Osteocyte (in vitro differentiated cells): ENCODE data around the gene FALEC. TPM values are rescaled to one million over a fixed set of nuclear protein-coding genes. Genes with fewer than 3 reads are reported as not detected.

ENCODE experiments used
- DNase-seq: peaks from one replicate; pipeline ENCODE4 v3.0.0; 2021; ENCODE audit warnings: mixed read lengths; ENCODE audit not compliant: unreplicated experiment; ENCODE audit errors: extremely low spot score
- H3K27ac Mint-ChIP-seq: one replicate; pipeline ENCODE4 v1.8.0; 2021; ENCODE audit warnings: mild to moderate bottlenecking, mixed read lengths; ENCODE audit not compliant: unreplicated experiment
- H3K27me3 Mint-ChIP-seq: one replicate; pipeline ENCODE4 v1.8.0; 2021; ENCODE audit warnings: mixed read lengths; ENCODE audit not compliant: unreplicated experiment
- H3K36me3 Mint-ChIP-seq: one replicate; pipeline ENCODE4 v1.8.0; 2021; ENCODE audit warnings: mixed read lengths; ENCODE audit not compliant: unreplicated experiment
- H3K4me1 Mint-ChIP-seq: one replicate; pipeline ENCODE4 v1.8.0; 2021; ENCODE audit warnings: mixed read lengths; ENCODE audit not compliant: unreplicated experiment
- H3K4me3 Mint-ChIP-seq: one replicate; pipeline ENCODE4 v1.8.0; 2021; ENCODE audit warnings: mild to moderate bottlenecking, moderate library complexity, mixed read lengths; ENCODE audit not compliant: unreplicated experiment
- H3K9me3 Mint-ChIP-seq: one replicate; pipeline ENCODE4 v1.8.0; 2021; ENCODE audit warnings: mixed read lengths; ENCODE audit not compliant: unreplicated experiment
- CTCF ChIP-seq: fragments of 200-600 bp; sonication (generic); IDR thresholded peaks from 2 replicates; pipeline ENCODE4 v1.5.0; 2021; ENCODE audit warnings: antibody characterized with exemption, mild to moderate bottlenecking, moderate library complexity
- total RNA-seq: library from RNA; stranded (reverse); gene quantifications from 2 replicates; pipeline ENCODE4 v1.2.1, GENCODE V29; 2021

The FALEC gene
- total RNA-seq, 1 donor from 2014 or later = not detected

- TF ChIP-seq CTCF = no peak
- H3K36me3 Mint-ChIP-seq = no peaks in the 10 kb centered on the region
- H3K4me3 Mint-ChIP-seq = no peak overlapping the region
- DNase-seq = no peak
- H3K9me3 Mint-ChIP-seq = no peaks in the 10 kb centered on the region
- H3K4me1 Mint-ChIP-seq = peaks cover 2% of the 10 kb centered on the region
- no peak overlapping the region for H3K27ac Mint-ChIP-seq
- no peaks in the 10 kb centered on the region for H3K27me3 Mint-ChIP-seq
Observed at GRCh38 chr1:150525348-150525747, 9.8 kb downstream of the FALEC start.

GRCh38 chr1:150528196-150528595 lies 12.6 kb downstream of the FALEC start:
- H3K4me1 Mint-ChIP-seq = peaks cover 8% of the 10 kb centered on the region
- no peaks in the 10 kb centered on the region for H3K9me3 Mint-ChIP-seq
- no peak for TF ChIP-seq CTCF
- no peaks in the 10 kb centered on the region for H3K27me3 Mint-ChIP-seq
- no peak overlapping the region for H3K4me3 Mint-ChIP-seq
- no peak overlapping the region for H3K27ac Mint-ChIP-seq
- no peak for DNase-seq
- H3K36me3 Mint-ChIP-seq = no peaks in the 10 kb centered on the region

GRCh38 chr1:150529017-150529416 lies 13.5 kb downstream of the FALEC start:
- DNase-seq = no peak
- H3K27me3 Mint-ChIP-seq = no peaks in the 10 kb centered on the region
- no peak overlapping the region for H3K27ac Mint-ChIP-seq
- no peaks in the 10 kb centered on the region for H3K9me3 Mint-ChIP-seq
- H3K36me3 Mint-ChIP-seq = no peaks in the 10 kb centered on the region
- H3K4me1 Mint-ChIP-seq = peaks cover 8% of the 10 kb centered on the region
- no peak overlapping the region for H3K4me3 Mint-ChIP-seq
- no peak for TF ChIP-seq CTCF

DNA sequence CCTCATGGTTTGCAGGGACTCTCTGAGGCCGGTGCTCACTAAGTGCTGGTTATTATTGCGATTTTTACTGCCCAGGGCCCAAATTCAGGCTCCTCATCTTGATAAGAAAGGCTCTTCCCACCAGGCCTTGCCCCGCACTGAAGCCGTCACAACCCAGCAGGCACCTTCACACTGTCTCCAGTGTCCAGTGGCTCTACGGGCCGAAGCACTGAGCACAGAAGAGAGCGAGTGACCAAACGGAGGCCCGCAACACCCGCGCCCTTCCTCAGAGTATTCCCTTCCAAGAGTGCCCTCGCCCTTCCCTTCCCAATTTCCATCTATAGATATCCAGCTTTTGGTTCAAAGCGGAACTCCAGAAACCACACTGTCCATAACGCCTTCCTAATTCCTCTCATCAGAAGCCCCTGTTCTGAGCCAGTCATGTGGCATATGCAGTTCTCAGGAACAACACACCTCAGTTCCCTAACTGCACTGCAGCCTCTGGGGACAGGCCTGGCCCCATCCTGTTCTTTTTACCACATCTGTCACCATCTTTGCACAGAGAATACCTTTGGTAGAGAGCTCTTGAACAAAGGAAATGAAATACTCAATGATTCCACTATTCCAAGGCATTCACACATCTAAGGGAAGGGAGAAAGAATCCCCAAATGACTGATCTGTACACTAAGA lies 15.1 kb downstream of the FALEC start:
- no peaks in the 10 kb centered on the region for H3K36me3 Mint-ChIP-seq
- peaks cover 8% of the 10 kb centered on the region for H3K4me1 Mint-ChIP-seq
- H3K4me3 Mint-ChIP-seq = no peak overlapping the region
- H3K27ac Mint-ChIP-seq = no peak overlapping the region
- no peak for TF ChIP-seq CTCF
- no peaks in the 10 kb centered on the region for H3K9me3 Mint-ChIP-seq
- H3K27me3 Mint-ChIP-seq = no peaks in the 10 kb centered on the region
- DNase-seq = no peak

DNA sequence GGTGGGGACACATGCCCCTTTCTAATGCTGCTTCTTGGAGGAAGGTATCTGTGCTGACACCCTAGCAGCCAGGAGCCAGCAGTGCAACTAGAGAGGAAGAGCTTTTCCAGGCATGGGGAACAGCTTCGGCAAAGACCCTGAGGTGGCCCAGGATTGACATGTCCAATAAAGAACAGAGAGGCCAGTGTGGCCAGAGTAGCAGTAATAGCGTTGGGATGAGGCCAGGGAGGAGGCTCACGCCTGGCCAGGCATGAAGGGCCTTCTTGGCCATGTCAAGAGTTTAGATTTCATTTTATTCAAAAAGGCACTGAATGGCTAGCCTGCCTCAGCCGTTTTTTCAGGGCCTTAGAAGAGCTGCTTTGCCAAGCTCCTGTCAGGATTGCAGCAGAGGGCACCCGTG lies 17.3 kb downstream of the FALEC start:
- DNase-seq = no peak
- H3K4me1 Mint-ChIP-seq = peaks cover 14% of the 10 kb centered on the region
- no peak overlapping the region for H3K4me3 Mint-ChIP-seq
- no peaks in the 10 kb centered on the region for H3K9me3 Mint-ChIP-seq
- H3K36me3 Mint-ChIP-seq = no peaks in the 10 kb centered on the region
- H3K27ac Mint-ChIP-seq = no peak overlapping the region
- no peaks in the 10 kb centered on the region for H3K27me3 Mint-ChIP-seq
- peak; percentile 35 for TF ChIP-seq CTCF
